Smooth muscle cell (in vitro differentiated cells): Measurements from ENCODE around the gene ZNF318. TPM values are rescaled to one million over a fixed set of nuclear protein-coding genes. Genes with fewer than 3 reads are reported as not detected.
"Not testable (repeated sequence)": the region's sequence is repeated elsewhere in the genome, so short reads cannot be mapped to it uniquely, and the experiment has no call there.

Experiments used
- DNase-seq: peaks from one replicate; lab custom pipeline; 2025; ENCODE audit not compliant: unreplicated experiment; lab: John Stamatoyannopoulos, UW
- H2AFZ ChIP-seq: fragments of 200-600 bp; sonication (generic); 2 replicates; pipeline ENCODE4 v1.6.0; 2016; ENCODE audit warnings: antibody characterized with exemption, low read depth, mild to moderate bottlenecking
- H3F3A ChIP-seq: fragments of 200-600 bp; sonication (generic); 2 replicates; pipeline ENCODE4 v1.6.0; 2017; ENCODE audit warnings: antibody characterized with exemption, low read depth
- H3K27ac ChIP-seq: fragments of 200-600 bp; sonication (generic); 2 replicates; pipeline ENCODE4 v1.5.1; 2016; ENCODE audit warnings: low read depth, mild to moderate bottlenecking
- H3K27me3 ChIP-seq: fragments of 200-600 bp; sonication (generic); 2 replicates; pipeline ENCODE4 v1.6.1; 2016; ENCODE audit warnings: low read depth, mild to moderate bottlenecking
- H3K36me3 ChIP-seq: fragments of 200-600 bp; sonication (generic); 2 replicates; pipeline ENCODE4 v1.5.1; 2016; ENCODE audit warnings: low read depth
- H3K4me1 ChIP-seq: fragments of 200-600 bp; sonication (generic); 2 replicates; pipeline ENCODE4 v1.5.1; 2016; ENCODE audit warnings: low read depth
- H3K4me2 ChIP-seq: fragments of 200-600 bp; sonication (generic); 2 replicates; pipeline ENCODE4 v1.6.0; 2016; ENCODE audit warnings: mild to moderate bottlenecking
- H3K4me3 ChIP-seq: fragments of 200-600 bp; sonication (generic); 2 replicates; pipeline ENCODE4 v1.5.1; 2016; ENCODE audit warnings: mild to moderate bottlenecking
- H3K79me2 ChIP-seq: fragments of 200-600 bp; sonication (generic); 2 replicates; pipeline ENCODE4 v1.6.0; 2016; ENCODE audit warnings: low read depth, mild to moderate bottlenecking
- H3K9ac ChIP-seq: fragments of 200-600 bp; sonication (generic); 2 replicates; pipeline ENCODE4 v1.6.0; 2016; ENCODE audit warnings: low read depth
- H3K9me3 ChIP-seq: fragments of 200-600 bp; sonication (generic); replicated peaks from 2 replicates; pipeline ENCODE4 v1.5.1; 2016; ENCODE audit warnings: low read depth
- H4K20me1 ChIP-seq: fragments of 200-600 bp; sonication (generic); 2 replicates; pipeline ENCODE4 v1.6.0; 2016; ENCODE audit warnings: low read depth
- WGBS: methylation state at CpG from one replicate; pipeline ENCODE4 v1.1.7; 2016; ENCODE audit warnings: low lambda C conversion rate; 5-methylcytosine and 5-hydroxymethylcytosine counted together
- polyA plus RNA-seq: library from polyadenylated mRNA; unstranded; fragments of >200 nt; fragmentation: Nextera tagmentation; extraction: Ambion mirVana; gene quantifications from 2 replicates; pipeline ENCODE4 v1.2.1, GENCODE V29; 2016
- total RNA-seq: library from RNA; depleted of rRNA; stranded (reverse); fragments of >200 nt; gene quantifications from 2 replicates; pipeline ENCODE4 v1.2.3, GENCODE V29; 2014
- TF ChIP-seq, protein P1 (sequence below): fragments of 200-600 bp; sonication (generic); IDR thresholded peaks from 2 replicates; pipeline ENCODE4 v1.5.1; 2017; ENCODE audit warnings: borderline replicate concordance, mild to moderate bottlenecking, antibody characterized with exemption; ENCODE audit not compliant: insufficient read depth, poor library complexity, severe bottlenecking

ZNF318 gene
- total and polyA plus RNA-seq, 2 experiments from 2014 or later: 5.8 to 14.7 TPM

DNA sequence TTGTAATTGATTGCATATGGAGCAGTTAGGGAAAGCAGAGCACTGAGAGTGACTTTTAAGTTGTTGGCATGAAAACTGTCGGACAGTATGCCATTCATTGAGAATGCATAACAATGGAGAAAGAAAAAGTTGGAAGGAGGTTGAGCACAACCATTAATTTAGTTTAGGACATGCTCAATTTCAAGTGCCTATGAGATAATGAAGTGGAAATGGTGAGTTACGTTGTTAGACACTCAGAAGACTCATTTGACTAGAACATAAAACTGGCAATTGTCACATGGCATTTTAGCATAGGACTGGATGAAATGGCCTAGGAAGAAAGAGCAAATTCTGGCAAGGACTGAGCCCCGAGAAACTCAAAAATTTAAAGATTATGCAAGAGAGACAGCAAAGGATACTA, 22.0 kb downstream of the ZNF318 start:
- Histone ChIP-seq H3K9me3 (no peaks in the 10 kb centered on the region), H3K4me2 (no peak overlapping the region), H3K9ac (no peak overlapping the region), H3F3A (no peaks in the 10 kb centered on the region), H3K27me3 (no peaks in the 10 kb centered on the region), H3K79me2 (no peaks in the 10 kb centered on the region), H3K27ac (no peak overlapping the region), H3K36me3 (peaks cover 18% of the 10 kb centered on the region), H3K4me1 (no peaks in the 10 kb centered on the region), H4K20me1 (no peaks in the 10 kb centered on the region), H3K4me3 (no peak overlapping the region), H2AFZ (no peak overlapping the region)
- DNase-seq: no peak
- TF ChIP-seq, protein P1, sequence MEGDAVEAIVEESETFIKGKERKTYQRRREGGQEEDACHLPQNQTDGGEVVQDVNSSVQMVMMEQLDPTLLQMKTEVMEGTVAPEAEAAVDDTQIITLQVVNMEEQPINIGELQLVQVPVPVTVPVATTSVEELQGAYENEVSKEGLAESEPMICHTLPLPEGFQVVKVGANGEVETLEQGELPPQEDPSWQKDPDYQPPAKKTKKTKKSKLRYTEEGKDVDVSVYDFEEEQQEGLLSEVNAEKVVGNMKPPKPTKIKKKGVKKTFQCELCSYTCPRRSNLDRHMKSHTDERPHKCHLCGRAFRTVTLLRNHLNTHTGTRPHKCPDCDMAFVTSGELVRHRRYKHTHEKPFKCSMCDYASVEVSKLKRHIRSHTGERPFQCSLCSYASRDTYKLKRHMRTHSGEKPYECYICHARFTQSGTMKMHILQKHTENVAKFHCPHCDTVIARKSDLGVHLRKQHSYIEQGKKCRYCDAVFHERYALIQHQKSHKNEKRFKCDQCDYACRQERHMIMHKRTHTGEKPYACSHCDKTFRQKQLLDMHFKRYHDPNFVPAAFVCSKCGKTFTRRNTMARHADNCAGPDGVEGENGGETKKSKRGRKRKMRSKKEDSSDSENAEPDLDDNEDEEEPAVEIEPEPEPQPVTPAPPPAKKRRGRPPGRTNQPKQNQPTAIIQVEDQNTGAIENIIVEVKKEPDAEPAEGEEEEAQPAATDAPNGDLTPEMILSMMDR: no peak
- 97% methylated on average over 3 of the region's 3 CpGs for WGBS

DNA sequence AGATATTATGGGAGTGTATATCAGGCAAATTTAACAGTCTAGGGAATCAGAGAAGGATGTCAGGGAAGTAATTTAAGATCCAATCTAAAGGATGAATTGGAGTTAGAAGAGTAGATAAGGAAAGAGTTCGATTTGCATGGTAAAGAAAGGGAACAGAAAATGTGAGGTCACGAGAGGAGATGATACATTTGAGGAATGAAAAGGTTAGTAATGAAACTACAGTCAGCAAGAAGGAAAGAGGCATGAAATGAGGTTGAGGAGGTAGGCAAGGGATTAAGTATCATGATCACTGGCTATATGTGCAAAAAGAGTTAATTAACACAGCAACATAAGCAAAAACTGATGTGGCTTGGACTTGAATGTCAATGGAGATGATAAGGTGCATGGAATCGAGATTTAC, 22.4 kb downstream of the ZNF318 start:
- H3K9me3 ChIP-seq: no peaks in the 10 kb centered on the region
- no peak overlapping the region for H3K27ac ChIP-seq
- H3K4me1 ChIP-seq: no peaks in the 10 kb centered on the region
- H3K27me3 ChIP-seq: no peaks in the 10 kb centered on the region
- peaks cover 23% of the 10 kb centered on the region for H3K36me3 ChIP-seq
- no peak overlapping the region for H3K9ac ChIP-seq
- H3K4me2 ChIP-seq: no peak overlapping the region
- WGBS: 97% methylated on average over 3 of the region's 3 CpGs
- H4K20me1 ChIP-seq: no peaks in the 10 kb centered on the region
- no peak overlapping the region for H2AFZ ChIP-seq
- TF ChIP-seq, protein P1: no peak
- H3F3A ChIP-seq: no peaks in the 10 kb centered on the region
- no peaks in the 10 kb centered on the region for H3K79me2 ChIP-seq
- no peak overlapping the region for H3K4me3 ChIP-seq
- DNase-seq: no peak

DNA sequence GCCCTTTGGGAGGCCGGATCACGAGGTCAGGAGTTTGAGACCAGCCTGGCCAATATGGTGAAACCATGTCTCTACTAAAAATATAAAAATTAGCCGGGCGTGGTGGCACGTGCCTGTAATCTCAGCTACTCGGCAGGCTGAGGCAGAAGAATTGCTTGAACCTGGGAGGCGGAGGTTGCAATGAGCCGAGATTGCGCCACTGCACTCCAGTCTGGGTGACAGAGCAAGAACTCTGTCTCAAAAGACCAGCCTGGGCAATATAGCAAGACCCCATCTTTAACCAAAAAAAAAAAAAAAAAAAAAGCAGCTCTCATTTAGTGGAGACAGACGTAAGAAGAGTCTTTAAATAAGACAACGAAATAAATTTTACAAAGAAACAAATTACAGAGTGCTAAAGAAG, 23.2 kb downstream of the ZNF318 start:
- H3K79me2 ChIP-seq, H3K4me1 ChIP-seq, H3K9ac ChIP-seq, H3F3A ChIP-seq, H3K27me3 ChIP-seq, H3K27ac ChIP-seq, DNase-seq, H4K20me1 ChIP-seq, H3K4me2 ChIP-seq, H3K4me3 ChIP-seq, H3K9me3 ChIP-seq, H2AFZ ChIP-seq: not testable (repeated sequence)
- 97% methylated on average over 11 of the region's 11 CpGs for WGBS
- peaks cover 22% of the 10 kb centered on the region for H3K36me3 ChIP-seq

DNA sequence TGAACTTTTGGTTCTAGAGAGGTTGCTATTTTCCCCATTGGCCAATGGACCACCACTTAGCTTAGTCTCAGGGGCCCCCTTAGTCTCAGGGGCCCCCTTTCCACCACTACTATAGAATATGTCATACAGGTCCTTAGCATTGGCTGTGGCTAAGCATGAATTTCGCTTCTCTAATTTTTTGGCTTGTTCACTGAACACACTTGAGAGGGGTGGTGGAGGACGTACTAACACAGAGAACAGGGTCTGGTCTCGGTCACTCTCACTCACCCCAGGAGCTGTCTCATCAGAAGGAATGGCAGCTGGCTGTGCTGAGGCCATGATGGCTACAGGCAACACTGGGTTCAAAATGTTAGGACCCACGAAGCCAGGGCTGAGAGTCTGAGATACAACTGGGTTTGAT, 30.3 kb downstream of the ZNF318 start:
- Histone ChIP-seq H3K27me3 (no peaks in the 10 kb centered on the region), H3K27ac (no peak overlapping the region), H3K4me2 (no peak overlapping the region), H3K36me3 (peaks cover 17% of the 10 kb centered on the region), H3K79me2 (no peaks in the 10 kb centered on the region), H2AFZ (no peak overlapping the region), H3K4me3 (no peak overlapping the region), H3F3A (no peaks in the 10 kb centered on the region), H4K20me1 (no peaks in the 10 kb centered on the region), H3K9me3 (no peaks in the 10 kb centered on the region), H3K9ac (no peak overlapping the region), H3K4me1 (no peaks in the 10 kb centered on the region)
- no peak for DNase-seq
- TF ChIP-seq, protein P1: no peak
- WGBS: 98% methylated on average over 4 of the region's 4 CpGs
